Measurements from ENCODE around the gene TM9SF2.

- TF ChIP-seq FOXM1 (IDR thresholded peaks at IDR 0.05; ENCODE audit: borderline replicate concordance), result no peak
- TF ChIP-seq ZNF384 (IDR thresholded peaks at IDR 0.05), result no peak
- TF ChIP-seq SP1 (IDR thresholded peaks at IDR 0.05), result no peak
- no peak for TF ChIP-seq FOXK2 (IDR thresholded peaks at IDR 0.05)
- no peak for TF ChIP-seq LEF1 (IDR thresholded peaks at IDR 0.05; ENCODE audit: borderline replicate concordance)
- no peak for TF ChIP-seq NFRKB (IDR thresholded peaks at IDR 0.05)
- TF ChIP-seq L3MBTL2 (conservative IDR thresholded peaks at IDR 0.05), result no peak
- TF ChIP-seq SUZ12 (IDR thresholded peaks at IDR 0.05), result no peak
- no peak for TF ChIP-seq HDGF (IDR thresholded peaks at IDR 0.05; ENCODE audit: borderline replicate concordance)
- TF ChIP-seq BHLHE40 (IDR thresholded peaks at IDR 0.05; ENCODE audit: borderline replicate concordance), result no peak
- no peak for TF ChIP-seq FOXA1 (IDR thresholded peaks at IDR 0.05)
- no peak for TF ChIP-seq ELF4 (IDR thresholded peaks at IDR 0.05)
- TF ChIP-seq PKNOX1 (IDR thresholded peaks at IDR 0.05), result no peak
- no peak for TF ChIP-seq ARNT (IDR thresholded peaks at IDR 0.05)
These were observed 16.3 kb downstream of the TM9SF2 start for GRCh38 chr13:99517577-99517976.

All from HEK293T (cell line).